Tibial artery (tissue), 4 donors: ENCODE results near the gene WDFY3.

Experiments used
- DNase-seq, 2 donors: peaks; one replicate each; pipeline ENCODE4 v3.0.0-alpha.2; 2019
- H3K27ac ChIP-seq, 2 donors: fragments of 200-600 bp; sonication (generic) in 1 of 2; 1 replicate in 1 of 2; 2 replicates in 1 of 2; pipeline ENCODE4 v1.5.1; 2018 to 2019; ENCODE audit warnings: mild to moderate bottlenecking in 1 of 2
- H3K27me3 ChIP-seq, 2 donors: fragments of 200-600 bp; sonication (generic) in 1 of 2; one replicate each; pipeline versions ENCODE4 v1.5.1 to v1.6.0; 2016 to 2019
- H3K36me3 ChIP-seq, 3 donors: fragments of 200-600 bp; sonication (generic) in 2 of 3; one replicate each; pipeline ENCODE4 v1.5.1; 2016 to 2019; ENCODE audit warnings: mild to moderate bottlenecking in 2 of 3
- H3K4me1 ChIP-seq, 4 donors: fragments of 200-600 bp; sonication (generic) in 2 of 4; 1 replicate in 3 of 4; 2 replicates in 1 of 4; pipeline ENCODE4 v1.5.1; 2016 to 2019
- H3K4me3 ChIP-seq, 2 donors: fragments of 200-600 bp; sonication (generic) in 1 of 2; 1 replicate in 1 of 2; 2 replicates in 1 of 2; pipeline ENCODE4 v1.5.1; 2018 to 2019; ENCODE audit warnings: mild to moderate bottlenecking in 2 of 2
- H3K9me3 ChIP-seq, 3 donors: fragments of 200-600 bp; sonication (generic) in 1 of 3; one replicate each; pipeline ENCODE4 v1.5.1; 2016 to 2019
- CTCF ChIP-seq, 2 experiments: fragments of 200-600 bp in 1 of 2; fragments of 450-650 bp in 1 of 2; IDR thresholded peaks; one replicate each; pipeline ENCODE4 v1.5.1; 2017 to 2019; ENCODE audit warnings: antibody characterized with exemption in 2 of 2, mild to moderate bottlenecking in 1 of 2, moderate library complexity in 1 of 2
- intact Hi-C: fragments of 100-400 bp; cut with DNase I; formaldehyde crosslinking; loops from one replicate; pipeline ENCODE4 v1.15.0; 2023; ENCODE audit warnings: low total_unique reads

The WDFY3 gene

DNA sequence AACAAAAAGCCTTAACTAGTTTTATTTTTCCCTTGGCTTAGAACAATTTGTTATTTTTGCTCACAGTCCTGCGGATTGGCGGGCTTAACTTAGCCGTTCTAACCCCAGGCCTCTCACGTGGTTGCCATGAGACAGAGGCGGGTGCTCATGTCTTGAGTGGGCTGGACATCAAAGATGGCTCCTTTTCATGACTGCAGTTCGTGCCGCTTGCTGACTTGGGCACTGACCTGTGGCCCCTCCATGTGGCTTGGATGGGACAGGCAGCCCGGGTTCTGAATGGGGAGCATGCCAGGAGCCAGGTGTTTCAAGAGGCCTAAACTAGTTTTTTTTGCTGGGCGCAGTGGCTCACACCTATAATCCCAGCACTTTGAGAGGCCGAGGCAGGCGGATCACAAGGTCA, 342.8 kb downstream of the WDFY3 start:
- DNase-seq: no peak
- no peak for TF ChIP-seq CTCF (IDR thresholded peaks at IDR 0.05)
- no peaks in the 10 kb centered on the region for H3K9me3 ChIP-seq
- H3K4me1 ChIP-seq: no peaks in the 10 kb centered on the region
- intact Hi-C loops: no loop called here
- no peaks in the 10 kb centered on the region for H3K36me3 ChIP-seq
- no peak overlapping the region for H3K4me3 ChIP-seq
- H3K27ac ChIP-seq: no peak overlapping the region
- H3K27me3 ChIP-seq: no peaks in the 10 kb centered on the region

- H3K4me1 ChIP-seq: no peaks in the 10 kb centered on the region
Observed at GRCh38 chr4:84622959-84623358, 343.5 kb downstream of the WDFY3 start.

More at GRCh38 chr4:84622959-84623358, 343.5 kb downstream of the WDFY3 start:
- Histone ChIP-seq H3K27me3 (no peaks in the 10 kb centered on the region), H3K9me3 (no peaks in the 10 kb centered on the region), H3K36me3 (no peaks in the 10 kb centered on the region), H3K4me3 (no peak overlapping the region), H3K27ac (no peak overlapping the region)
- no peak for TF ChIP-seq CTCF (IDR thresholded peaks at IDR 0.05)
- no peak for DNase-seq
- intact Hi-C loops: no loop called here
